Fibroblast of skin of left biceps (primary cell): ENCODE measurements around the gene NEDD4L.

Experiments used
- DNase-seq, 2 experiments: peaks; one replicate each; pipeline ENCODE4 v3.0.0-alpha.2; 2013; ENCODE audit warnings: low read depth in 2 of 2

The NEDD4L gene

GRCh38 chr18:58315739-58316215, 271.8 kb downstream of the NEDD4L start:
- no peak for DNase-seq

GRCh38 chr18:58316396-58317342, 272.6 kb downstream of the NEDD4L start:
- DNase-seq, result no peak

GRCh38 chr18:58319719-58320118, 275.7 kb downstream of the NEDD4L start:
- no peak for DNase-seq

GRCh38 chr18:58320907-58321561, 277.0 kb downstream of the NEDD4L start:
- DNase-seq, result no peak

GRCh38 chr18:58321986-58322385, 278.0 kb downstream of the NEDD4L start:
- DNase-seq, result peak; percentile 22 to 31

GRCh38 chr18:58322464-58322863, 278.4 kb downstream of the NEDD4L start:
- no peak for DNase-seq

- no peak for DNase-seq
These were observed 280.1 kb downstream of the NEDD4L start for GRCh38 chr18:58323866-58324762.

GRCh38 chr18:58324824-58325480, 280.9 kb downstream of the NEDD4L start:
- peak; percentile 55 to 56 for DNase-seq

GRCh38 chr18:58325494-58325893, 281.5 kb downstream of the NEDD4L start:
- DNase-seq, result peak; percentile 56 to 57

- no peak for DNase-seq
These were observed 290.0 kb downstream of the NEDD4L start for GRCh38 chr18:58334061-58334460.

GRCh38 chr18:58335223-58335622, 291.2 kb downstream of the NEDD4L start:
- DNase-seq, result no peak

- no peak for DNase-seq
These were observed 291.8 kb downstream of the NEDD4L start for GRCh38 chr18:58335821-58336220.

GRCh38 chr18:58336605-58337004, 292.6 kb downstream of the NEDD4L start:
- DNase-seq, result no peak

GRCh38 chr18:58337285-58337684, 293.3 kb downstream of the NEDD4L start:
- DNase-seq, result no peak

GRCh38 chr18:58337686-58338085, 293.7 kb downstream of the NEDD4L start:
- DNase-seq, result no peak

GRCh38 chr18:58338141-58338540, 294.1 kb downstream of the NEDD4L start:
- DNase-seq, result no peak

GRCh38 chr18:58338961-58339592, 295.1 kb downstream of the NEDD4L start:
- peak in 1 of 2 experiments; percentile 33 for DNase-seq

- DNase-seq, result no peak
These were observed 295.9 kb downstream of the NEDD4L start for GRCh38 chr18:58339890-58340289.

- no peak for DNase-seq
These were observed 297.9 kb downstream of the NEDD4L start for GRCh38 chr18:58341916-58342315.

GRCh38 chr18:58344080-58344670, 300.1 kb downstream of the NEDD4L start:
- no peak for DNase-seq
